GM21528 (cell line): ENCODE results near the gene MPRIP.

Experiments
- ATAC-seq: cut with Tn5 transposase; IDR thresholded peaks from one replicate; pipeline ENCODE4 v1.9.1; 2021; ENCODE audit warnings: mild to moderate bottlenecking, moderate library complexity; ENCODE audit not compliant: unreplicated experiment, low FRiP score

The MPRIP gene

DNA sequence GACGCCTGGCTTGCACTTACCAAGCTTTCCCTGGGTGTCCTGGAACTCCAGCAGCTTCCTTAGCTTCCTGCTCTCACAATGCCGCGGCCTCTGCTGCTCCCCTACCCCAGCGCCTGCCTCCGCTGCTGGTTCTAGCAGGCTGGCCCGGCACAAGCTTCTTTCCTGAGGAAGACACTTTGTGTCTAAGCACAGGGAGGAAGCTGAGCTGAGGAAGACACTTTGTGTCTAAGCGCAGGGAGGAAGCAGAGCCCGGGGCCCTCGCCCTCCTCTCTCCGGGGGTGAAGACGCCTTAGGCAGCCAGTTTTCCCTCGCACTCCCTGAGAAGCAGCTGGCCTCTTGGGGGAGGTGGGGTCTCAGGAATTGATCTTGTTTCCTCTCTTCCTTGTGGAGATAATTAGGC, 99.0 kb downstream of the MPRIP start:
- ATAC-seq, result no peak

DNA sequence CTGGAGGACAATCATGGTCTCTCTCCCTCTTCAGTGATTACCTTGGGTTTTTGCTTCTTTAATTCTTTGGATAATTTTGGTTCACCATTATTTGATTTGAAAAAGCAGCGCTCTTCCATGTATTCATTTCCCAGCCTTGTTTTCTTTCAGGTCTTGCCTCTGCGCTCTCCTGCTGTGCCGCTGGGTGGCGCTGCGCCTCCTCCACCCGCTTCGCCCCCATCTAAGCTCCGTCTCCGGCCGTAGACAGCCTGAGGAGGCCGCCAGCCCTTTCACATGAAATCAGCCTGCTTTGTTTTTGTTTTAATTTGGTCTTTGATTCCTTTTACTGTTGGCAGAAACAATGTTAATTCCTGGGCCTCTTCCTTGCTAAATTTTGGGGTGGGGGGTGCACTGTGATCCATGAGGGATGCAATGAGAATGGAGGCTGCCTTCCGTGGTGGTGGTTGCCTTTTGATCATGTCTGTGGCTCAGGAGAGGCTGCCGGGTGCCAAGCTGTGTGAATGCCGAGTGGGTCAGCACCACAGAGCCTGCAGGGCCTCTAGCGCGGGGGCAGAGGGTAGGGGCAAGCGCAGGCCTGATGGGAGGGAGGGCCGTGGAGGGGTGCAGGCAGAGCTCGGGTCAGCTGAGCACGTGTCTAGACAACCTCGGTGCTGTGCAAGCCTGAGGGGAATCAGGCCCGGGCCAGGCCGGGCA, 99.7 kb downstream of the MPRIP start:
- ATAC-seq, result no peak

DNA sequence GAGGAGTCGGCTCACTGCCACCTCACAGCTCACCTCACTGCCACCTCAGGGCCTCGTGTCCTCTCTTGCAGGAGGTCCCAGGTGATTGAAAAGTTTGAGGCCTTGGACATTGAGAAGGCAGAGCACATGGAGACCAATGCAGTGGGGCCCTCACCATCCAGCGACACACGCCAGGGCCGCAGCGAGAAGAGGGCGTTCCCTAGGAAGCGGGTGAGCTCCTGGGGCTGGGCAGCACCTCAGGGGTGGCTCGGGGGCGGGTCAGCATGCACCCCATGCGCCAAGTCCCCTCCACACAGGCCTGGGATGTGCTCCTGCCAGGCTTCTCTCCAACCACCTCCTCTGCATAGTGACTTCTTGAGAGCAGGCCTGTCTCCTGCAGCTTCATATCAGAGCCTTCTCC, 100.3 kb downstream of the MPRIP start:
- ATAC-seq, result no peak

DNA sequence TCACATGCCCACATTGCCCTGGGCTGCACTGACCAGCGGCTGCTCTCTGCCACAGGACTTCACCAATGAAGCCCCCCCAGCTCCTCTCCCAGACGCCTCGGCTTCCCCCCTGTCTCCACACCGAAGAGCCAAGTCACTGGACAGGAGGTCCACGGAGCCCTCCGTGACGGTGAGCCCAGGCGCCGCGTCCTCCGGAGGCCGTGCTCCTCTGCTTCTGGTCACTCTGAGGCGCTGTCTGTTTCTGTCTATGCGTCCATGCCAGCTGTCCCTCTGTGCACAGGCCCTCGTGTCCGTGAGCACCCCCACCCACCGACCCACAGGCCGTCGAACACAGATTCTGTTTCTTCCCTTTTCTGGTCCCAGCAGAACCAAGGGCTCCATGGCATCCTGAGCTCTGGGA, 101.2 kb downstream of the MPRIP start:
- no peak for ATAC-seq

DNA sequence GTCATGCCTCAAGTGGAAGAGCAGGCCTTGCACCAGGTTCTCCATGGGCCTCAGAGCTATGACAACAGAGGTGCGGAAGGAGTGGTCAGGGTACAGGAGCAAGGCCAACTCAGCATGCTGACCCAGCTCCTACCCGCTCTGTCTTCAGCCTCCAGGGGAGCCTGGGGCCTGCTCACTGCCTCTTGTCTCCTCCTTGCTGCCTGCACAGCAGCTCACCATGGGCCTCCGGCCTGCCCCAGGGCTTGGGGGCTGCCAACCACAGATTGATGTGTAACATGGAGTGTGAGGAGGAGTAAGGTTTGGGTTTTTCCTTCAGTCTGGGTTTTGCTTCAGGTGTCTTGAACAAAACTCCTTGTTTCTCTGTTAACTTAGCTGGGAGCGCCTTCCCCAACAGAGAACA, 101.8 kb downstream of the MPRIP start:
- no peak for ATAC-seq

DNA sequence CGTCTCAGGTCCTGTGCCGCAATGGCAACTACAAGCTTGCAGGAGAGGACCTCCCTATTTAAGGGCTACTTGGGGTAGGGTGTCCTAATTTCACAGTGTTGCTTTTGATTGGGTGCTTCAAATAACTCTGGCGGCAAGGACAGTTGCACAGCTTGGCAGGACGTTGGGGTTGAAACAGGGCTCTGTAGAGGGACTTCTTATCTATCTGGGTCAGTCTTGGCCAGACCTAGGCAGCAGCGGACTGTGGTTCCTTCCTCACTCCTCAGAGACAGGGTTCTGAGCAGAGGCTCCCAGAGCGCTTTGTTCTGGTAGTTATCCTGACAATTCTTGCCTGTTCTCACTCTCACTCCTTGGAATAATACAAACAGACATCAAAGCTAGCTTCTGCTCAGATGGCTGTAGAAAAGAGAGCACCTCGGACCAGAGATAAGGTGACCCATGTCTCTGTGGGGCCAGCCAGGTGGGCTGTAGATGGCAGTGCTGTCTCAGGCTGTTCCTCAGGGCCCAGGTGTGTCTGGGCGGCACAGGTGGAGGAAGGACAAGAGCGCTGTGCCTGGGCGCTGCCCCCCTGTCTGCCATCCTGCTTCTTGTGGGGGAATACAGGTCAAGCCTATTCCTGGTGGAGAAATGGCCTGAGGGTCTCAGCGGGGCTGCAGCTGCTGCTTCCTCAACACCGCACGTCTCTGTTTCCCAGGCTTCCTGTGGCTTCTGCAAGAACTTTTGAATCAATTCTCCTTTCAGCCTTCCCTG, 102.8 kb downstream of the MPRIP start:
- no peak for ATAC-seq

DNA sequence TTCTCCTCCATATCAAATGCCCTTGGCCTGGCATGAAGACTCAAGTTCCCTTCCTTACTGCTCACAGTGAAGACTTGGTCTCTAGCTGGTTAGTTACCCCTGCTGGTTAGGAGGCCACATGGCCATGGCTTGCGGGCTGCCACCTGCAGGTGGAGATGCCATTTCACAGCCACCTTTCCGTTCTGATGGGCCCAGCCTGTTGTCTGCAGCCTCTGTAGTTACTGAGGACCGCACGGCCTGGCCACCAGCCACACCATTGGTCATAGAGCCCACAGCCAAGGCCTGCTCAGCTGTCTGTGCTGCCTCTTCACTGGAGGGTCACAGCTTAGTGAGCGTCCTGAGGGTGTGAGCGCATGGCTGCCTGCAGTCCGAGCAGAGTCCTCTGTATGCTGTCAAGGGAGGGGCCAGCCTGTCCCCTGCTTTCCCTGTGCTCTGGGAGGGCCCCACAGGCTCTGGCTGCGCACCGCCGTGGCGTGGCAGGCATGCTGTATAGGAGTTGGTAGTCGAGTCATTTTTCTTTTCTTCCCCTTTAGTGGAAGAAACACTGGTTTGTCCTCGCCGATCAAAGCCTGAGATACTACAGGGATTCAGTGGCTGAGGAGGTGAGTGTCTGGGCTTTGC, 104.6 kb downstream of the MPRIP start:
- ATAC-seq, result no peak

DNA sequence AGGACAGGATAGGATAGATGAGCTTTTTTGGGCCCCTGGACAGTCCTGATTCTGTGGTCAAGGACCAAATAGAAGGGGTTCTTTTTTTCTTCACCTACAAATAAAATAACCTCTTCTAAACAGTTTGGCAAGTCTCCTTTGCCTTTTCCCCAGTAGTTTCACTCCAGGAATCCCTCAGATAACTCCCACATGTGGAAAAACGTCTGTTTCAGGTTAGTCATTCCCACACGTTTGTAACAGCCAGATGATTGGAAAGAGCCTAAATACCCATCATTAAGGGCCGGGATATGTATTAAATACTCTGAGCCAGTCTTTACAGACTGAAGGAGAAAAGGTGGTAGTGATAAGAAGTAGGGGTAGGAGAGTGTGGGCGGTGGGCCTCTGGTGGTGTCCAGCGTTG, 105.6 kb downstream of the MPRIP start:
- no peak for ATAC-seq

DNA sequence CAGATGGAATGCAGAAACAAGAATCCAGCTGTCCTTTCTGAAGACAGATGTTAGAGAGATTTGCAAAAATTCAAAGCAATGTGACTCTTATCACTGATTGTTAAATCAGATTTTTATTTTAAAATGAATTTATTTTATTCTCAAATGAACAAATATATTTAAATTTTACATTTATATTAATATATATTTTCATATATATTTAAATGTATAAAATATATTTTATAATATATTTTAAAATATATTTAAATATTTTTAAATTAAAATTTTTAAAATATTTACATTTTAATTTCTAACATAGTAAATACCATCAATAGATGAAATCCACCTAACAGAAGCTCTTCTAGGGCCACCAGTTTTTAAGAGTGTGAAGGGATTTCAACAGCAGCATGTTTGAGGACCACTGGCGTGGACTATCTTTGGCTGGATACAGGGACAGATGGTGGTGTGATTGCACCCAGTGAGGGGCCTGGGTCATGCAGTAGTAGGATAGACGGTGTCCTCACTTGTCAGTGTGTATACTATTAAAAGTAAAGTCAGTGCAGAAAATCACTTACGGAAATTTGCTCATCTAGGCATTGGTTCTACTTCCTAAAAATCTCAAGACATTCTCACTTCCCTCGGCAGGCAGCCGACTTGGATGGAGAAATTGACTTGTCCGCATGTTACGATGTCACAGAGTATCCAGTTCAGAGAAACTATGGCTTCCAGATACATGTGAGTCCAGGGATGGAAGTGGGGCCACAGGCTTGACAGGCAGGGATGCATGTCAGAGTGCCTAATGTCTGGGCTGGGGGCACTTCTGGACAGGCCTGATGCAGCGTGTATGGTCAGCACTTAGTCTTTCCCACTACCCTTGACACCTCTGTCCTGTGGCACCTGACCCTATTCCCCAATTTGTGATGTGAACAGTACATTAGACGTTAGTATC, 107.5 kb downstream of the MPRIP start:
- ATAC-seq, result no peak

DNA sequence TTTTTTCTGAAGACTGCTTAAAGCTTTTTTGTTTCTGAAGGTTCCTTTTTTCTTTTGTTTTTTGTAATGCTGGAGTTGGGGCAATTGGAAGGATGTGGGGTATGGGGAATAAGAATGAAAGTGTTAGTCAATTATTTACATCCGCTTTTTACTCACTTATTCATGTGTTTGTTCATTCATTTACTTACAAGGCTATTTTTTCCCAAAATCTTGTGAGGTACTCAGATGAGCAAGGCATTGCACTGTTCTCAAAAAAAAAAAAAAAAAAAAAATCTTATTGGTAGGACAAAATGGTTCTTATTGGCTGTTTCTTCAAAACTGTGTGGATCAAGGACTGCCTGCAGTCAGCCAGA, 108.2 kb downstream of the MPRIP start:
- no peak for ATAC-seq

DNA sequence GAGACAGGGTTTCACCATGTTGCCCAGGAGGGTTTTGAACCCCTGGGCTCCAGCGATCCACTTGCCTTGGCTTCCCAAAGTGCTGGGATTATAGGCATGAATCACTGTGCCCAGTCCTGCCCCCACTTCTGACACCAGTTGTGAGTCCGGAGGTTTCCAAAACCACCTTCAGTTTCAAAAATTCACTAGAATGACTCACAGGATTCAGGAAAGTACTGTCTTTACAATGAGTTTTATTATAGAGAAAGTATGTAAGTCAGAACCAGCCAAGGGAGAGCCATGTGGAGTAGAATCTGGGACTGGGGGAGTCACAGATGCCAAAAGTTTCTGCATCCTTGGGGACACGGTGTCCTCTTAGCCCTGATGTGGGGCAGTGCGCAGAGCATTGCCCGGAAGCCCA, 108.8 kb downstream of the MPRIP start:
- ATAC-seq, result no peak

DNA sequence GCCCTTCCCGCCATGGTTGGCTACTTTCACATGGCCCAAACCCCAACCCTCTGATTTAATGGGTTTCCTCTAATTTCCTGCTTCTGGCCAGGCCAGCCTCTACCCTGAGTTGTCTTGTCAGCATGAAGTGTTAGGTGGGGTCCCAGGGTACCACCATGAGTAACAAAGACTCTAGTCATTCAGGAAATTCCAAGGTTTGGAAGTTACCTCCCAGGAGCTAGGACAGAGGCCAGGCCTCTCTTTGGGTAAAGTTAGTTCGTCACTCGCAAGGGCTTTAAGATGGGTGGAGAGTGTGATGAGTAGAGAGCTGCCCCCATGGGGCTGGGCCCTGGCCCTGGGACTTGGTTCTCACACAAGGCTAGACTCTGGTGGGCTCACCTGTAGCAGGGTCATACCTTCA, 109.3 kb downstream of the MPRIP start:
- ATAC-seq, result no peak

DNA sequence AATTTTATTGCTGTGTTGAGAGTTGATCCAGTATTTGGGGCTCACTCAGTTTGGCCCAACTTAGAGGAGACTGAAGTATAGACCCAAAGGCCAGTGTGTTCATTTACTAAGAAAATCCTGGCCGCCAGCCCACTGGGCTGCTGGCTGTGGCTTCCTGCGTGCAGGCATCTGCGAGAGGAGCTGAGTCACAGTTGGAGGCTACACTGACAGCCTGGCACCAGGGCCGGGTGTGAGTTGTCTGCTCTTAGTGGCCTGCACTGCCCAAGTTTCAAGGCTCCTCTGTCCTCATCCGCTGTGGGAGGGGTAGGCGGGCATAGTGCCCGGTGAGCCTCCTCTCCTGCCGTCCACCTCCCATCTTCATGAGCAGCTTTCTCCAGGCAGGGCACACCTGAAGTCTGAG, 109.7 kb downstream of the MPRIP start:
- ATAC-seq, result no peak

DNA sequence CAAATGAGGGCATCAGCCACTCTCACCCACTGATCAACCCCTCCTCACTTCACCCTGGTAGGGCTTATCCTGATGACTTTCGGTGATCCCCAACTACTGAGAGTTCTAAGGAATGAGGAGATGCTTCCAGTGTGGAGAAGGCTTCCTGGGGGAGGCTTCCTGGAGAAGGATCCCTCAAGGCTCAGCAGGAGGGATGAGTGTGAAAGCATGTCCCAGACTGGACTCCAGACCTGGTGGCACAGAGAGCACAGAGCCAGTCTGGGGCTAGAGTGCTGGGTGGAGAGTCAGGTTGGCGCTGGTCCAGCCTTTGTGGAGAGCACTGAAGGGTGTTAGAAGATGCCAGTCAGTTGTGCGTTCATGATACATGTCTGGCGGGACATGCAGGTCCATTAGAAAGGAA, 110.1 kb downstream of the MPRIP start:
- no peak for ATAC-seq

DNA sequence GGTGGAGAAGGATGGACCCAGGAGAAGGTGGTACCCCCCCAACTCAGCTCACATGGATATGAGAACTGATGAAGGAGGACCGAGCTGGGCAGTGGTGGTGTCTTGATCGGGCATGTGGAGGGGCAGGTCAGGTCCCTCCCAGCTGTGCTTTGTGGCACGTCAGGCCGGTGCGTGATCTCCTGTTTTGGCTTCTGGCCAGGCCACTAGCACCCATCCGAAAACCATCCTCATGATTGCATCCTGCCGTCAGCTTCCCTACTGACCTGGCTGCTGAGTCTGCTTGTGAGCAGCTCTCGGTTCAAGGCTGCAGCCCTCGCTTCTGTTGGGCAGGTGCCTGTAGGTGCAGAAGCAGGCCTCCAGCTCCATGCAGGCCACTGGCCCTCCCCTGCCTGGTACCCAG, 110.8 kb downstream of the MPRIP start:
- no peak for ATAC-seq

DNA sequence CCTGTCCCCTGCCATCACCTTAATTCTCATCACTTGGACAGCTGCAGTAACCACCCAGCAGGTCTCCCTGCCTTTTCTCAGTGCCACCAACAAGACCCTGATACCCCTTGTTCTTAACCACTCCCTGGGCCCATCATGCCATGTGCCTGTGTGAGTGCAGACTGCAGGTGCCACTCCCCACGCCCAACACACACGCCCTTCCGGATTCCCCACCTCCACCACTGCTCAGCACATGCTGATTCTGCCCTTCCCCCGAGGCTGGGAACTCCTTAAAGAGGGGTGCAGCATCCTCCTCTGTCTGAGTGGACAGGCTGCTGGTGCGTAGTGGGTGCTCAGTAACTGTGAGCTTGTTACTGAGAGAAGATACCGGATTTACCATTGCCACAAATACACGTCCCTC, 111.5 kb downstream of the MPRIP start:
- no peak for ATAC-seq

DNA sequence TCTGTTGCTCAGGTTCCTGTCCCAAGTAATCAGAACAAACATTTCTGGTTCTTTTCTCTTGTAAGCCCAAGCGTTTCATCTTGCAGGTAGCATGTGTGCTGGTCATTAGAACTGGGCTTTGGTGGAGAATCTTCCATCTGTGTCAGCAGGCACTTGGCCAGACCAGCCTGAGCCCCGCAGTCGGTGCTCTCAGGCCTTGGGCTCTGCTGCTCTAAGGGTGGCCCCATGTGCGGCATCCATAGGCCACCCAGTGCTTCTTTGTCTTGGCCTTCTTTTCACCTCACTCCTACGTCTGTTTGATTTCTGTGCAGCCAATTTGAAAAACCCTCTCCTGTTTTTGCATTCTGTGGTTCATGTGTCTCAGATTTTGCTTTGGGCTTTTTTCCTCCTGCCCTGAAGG, 112.3 kb downstream of the MPRIP start:
- no peak for ATAC-seq

DNA sequence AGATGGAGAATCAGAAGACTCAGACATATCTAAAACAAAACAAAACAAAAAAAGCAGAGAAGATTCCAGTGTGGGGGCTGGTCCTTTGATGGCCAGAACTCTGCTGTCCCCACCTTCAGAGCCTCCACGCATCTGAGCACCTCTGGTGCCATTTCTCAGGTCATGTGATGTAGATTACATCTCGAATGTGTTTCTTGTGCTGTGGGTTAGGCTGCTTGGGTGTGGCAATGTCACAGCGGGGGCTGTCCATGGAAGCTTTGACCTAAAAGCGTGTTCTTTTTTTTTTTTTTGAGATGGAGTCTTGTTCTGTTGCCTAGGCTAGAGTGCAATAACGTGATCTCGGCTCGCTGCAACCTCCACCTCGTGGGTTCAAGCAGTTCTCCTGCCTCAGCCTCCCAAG, 112.7 kb downstream of the MPRIP start:
- no peak for ATAC-seq

DNA sequence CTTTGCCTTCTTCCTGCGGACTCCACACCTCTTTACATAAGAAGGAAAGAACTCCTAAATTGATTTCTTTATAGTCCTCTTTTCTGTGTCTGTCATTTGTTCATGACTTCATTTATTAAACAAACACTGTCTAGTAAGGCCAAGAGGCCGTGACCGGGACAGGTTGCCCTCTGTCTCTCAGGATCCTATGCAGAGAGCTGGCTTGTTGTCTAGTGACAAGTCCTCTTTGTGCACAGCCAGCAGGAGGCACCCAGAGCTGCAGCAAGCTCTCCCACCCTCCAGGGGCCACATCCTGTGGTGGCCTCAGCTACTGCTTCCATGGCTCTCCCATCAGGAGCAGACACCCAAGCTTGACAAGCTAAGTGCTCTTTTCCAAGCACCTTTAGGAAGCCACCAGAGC, 113.3 kb downstream of the MPRIP start:
- ATAC-seq, result no peak

DNA sequence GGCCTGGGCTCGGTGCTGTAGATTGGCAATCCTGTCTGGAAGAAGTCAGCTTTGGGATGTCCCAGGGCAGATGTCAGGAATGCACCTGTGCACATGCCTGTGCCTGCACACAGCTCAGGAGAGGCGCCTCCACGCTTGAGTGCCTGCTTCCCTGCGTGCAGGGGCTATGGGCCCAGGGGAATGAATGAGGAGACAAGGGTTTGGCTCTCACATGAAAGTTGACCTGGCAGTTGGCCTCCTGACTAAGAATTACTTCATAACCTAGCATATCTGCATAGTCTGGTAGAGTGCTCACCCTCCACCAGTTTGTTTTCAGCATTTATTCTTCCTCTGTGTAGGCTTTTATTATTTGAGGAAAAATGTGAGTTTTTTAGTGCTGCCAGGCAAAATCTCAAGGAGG, 113.8 kb downstream of the MPRIP start:
- no peak for ATAC-seq

DNA sequence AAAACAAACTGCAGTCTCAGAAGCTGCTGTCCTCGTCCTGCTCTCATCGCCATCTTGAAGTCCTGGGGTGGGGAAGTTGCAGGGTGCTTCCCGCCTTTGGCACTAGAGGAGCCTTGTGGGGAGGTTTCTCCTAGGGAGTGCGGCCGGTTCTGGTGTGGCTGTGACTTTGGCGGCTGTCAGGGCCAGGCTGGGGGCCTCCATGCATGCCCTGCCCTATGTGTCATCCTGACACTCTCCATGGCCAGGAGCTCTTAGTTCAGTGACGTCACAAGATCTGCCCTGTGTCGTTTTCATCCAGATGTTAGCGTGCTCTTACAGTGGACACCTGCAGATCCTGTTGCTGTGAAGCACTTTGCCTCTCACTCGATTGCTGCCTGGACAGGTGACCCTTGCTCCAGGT, 114.3 kb downstream of the MPRIP start:
- no peak for ATAC-seq
